Ascending aorta (tissue), 2 donors: ENCODE data around the gene ABCC1. TPM values are rescaled to one million over a fixed set of nuclear protein-coding genes. Genes with fewer than 3 reads are reported as not detected.
"Not testable (repeated sequence)": the region's sequence is repeated elsewhere in the genome, so short reads cannot be mapped to it uniquely, and the experiment has no call there.

Source experiments
- DNase-seq, 2 donors: peaks; one replicate each; pipeline ENCODE4 v3.0.0-alpha.2; 2019; ENCODE audit warnings: low spot score in 2 of 2
- H3K27ac ChIP-seq, 2 donors: fragments of 200-600 bp; sonication (generic); one replicate each; pipeline ENCODE4 v1.5.1; 2016 to 2017; ENCODE audit warnings: mild to moderate bottlenecking in 1 of 2
- H3K27me3 ChIP-seq: fragments of 200-600 bp; sonication (generic); one replicate; pipeline ENCODE4 v1.5.1; 2017
- H3K36me3 ChIP-seq, 2 donors: fragments of 200-600 bp; sonication (generic); one replicate each; pipeline ENCODE4 v1.5.1; 2016
- H3K4me1 ChIP-seq, 2 donors: fragments of 200-600 bp; sonication (generic); one replicate each; pipeline ENCODE4 v1.5.1; 2016 to 2017; ENCODE audit warnings: mild to moderate bottlenecking in 1 of 2
- H3K4me3 ChIP-seq, 2 donors: fragments of 200-600 bp; sonication (generic); one replicate each; pipeline ENCODE4 v1.5.1; 2016 to 2017; ENCODE audit warnings: mild to moderate bottlenecking in 1 of 2
- H3K9me3 ChIP-seq, 2 donors: fragments of 200-600 bp; sonication (generic); one replicate each; pipeline ENCODE4 v1.5.1; 2016
- CTCF ChIP-seq, 3 experiments: fragments of 200-600 bp in 2 of 3; fragments of 450-650 bp in 1 of 3; sonication (generic) in 2 of 3; IDR thresholded peaks; one replicate each; pipeline ENCODE4 v1.5.1; 2016 to 2019; ENCODE audit warnings: antibody characterized with exemption in 3 of 3, mild to moderate bottlenecking in 1 of 3, moderate library complexity in 1 of 3
- intact Hi-C: fragments of 100-400 bp; cut with DNase I; formaldehyde crosslinking; loops from one replicate; pipeline ENCODE4 v1.15.1; 2023
- total RNA-seq: library from RNA; depleted of rRNA; stranded (reverse); fragments of >200 nt; gene quantifications from one replicate; pipeline ENCODE4 v1.1.0, GENCODE V29; 2016

Gene ABCC1
- total RNA-seq, 1 donor from 2014 or later, result 144 TPM

- Histone ChIP-seq H3K27ac (no peak overlapping the region), H3K27me3 (no peaks in the 10 kb centered on the region), H3K36me3 (no peaks in the 10 kb centered on the region), H3K9me3 (no peaks in the 10 kb centered on the region), H3K4me3 (no peak overlapping the region), H3K4me1 (no peaks in the 10 kb centered on the region)
- DNase-seq, result no peak
- intact Hi-C loops, result no loop called here
- no peak for TF ChIP-seq CTCF (IDR thresholded peaks at IDR 0.05)
Observed at GRCh38 chr16:16176328-16176727, 226.9 kb downstream of the ABCC1 start.

GRCh38 chr16:16178455-16179162 is 229.2 kb downstream of the ABCC1 start:
- no peak for DNase-seq

DNA sequence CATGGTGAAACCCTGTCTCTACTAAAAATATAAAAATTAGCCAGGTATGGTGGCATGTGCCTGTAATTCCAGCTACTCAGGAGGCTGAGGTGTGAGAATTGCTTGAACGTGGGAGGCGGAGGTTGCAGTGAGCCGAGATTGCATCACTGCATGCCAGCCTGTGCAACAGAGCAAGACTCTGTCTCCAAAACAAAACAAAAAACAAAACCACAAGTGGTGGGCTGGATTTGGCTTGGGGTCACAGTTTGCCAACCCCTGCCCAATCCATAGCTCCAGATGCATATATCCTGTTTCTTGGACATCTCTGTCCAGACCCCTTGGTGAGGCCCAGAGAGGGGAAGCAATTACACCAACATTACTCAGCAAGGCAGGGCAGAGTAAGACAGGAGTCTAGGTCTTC is 232.3 kb downstream of the ABCC1 start:
- H3K27ac ChIP-seq, intact Hi-C loops, H3K4me1 ChIP-seq, H3K4me3 ChIP-seq, H3K36me3 ChIP-seq, H3K9me3 ChIP-seq, DNase-seq, H3K27me3 ChIP-seq: not testable (repeated sequence)

More at GRCh38 chr16:16178455-16179162, 229.2 kb downstream of the ABCC1 start:
- Histone ChIP-seq H3K4me3 (no peak overlapping the region), H3K36me3 (no peaks in the 10 kb centered on the region), H3K4me1 (no peaks in the 10 kb centered on the region), H3K9me3 (no peaks in the 10 kb centered on the region), H3K27ac (no peak overlapping the region), H3K27me3 (no peaks in the 10 kb centered on the region)
- intact Hi-C loops, result no loop called here
- no peak for TF ChIP-seq CTCF (IDR thresholded peaks at IDR 0.05)

DNA sequence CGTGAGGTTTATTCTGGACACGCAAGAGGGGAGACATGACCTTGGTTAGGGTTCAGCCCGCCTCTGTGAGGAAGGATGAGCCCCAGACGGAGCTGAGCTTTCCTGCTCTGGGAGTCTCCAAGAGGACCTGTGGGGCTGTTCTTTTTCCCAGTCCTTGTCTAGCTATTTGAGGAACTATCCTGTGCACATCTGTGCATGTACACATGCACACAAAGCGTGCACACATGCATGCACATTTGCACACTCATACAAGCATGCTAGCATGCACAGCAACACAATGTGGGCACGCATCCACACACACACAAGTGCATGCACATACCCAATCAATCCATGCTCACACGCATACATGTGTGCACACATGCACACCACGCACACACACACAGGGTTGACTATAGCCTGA is 233.5 kb downstream of the ABCC1 start:
- no peaks in the 10 kb centered on the region for H3K27me3 ChIP-seq
- TF ChIP-seq CTCF (IDR thresholded peaks at IDR 0.05), result no peak
- intact Hi-C loops, result no loop called here
- no peaks in the 10 kb centered on the region for H3K36me3 ChIP-seq
- DNase-seq, result no peak
- H3K4me3 ChIP-seq, result no peak overlapping the region
- no peaks in the 10 kb centered on the region for H3K4me1 ChIP-seq
- no peak overlapping the region for H3K27ac ChIP-seq
- H3K9me3 ChIP-seq, result no peaks in the 10 kb centered on the region

GRCh38 chr16:16183562-16183961 is 234.1 kb downstream of the ABCC1 start:
- H3K27me3 ChIP-seq, result no peaks in the 10 kb centered on the region
- no peak for TF ChIP-seq CTCF (IDR thresholded peaks at IDR 0.05)
- no peak overlapping the region for H3K27ac ChIP-seq
- DNase-seq, result no peak
- no peaks in the 10 kb centered on the region for H3K9me3 ChIP-seq
- intact Hi-C loops, result no loop called here
- H3K4me1 ChIP-seq, result no peaks in the 10 kb centered on the region
- H3K36me3 ChIP-seq, result no peaks in the 10 kb centered on the region
- H3K4me3 ChIP-seq, result no peak overlapping the region

- no peaks in the 10 kb centered on the region for H3K27me3 ChIP-seq
- H3K27ac ChIP-seq, result no peak overlapping the region
- DNase-seq, result no peak
- no peak for TF ChIP-seq CTCF (IDR thresholded peaks at IDR 0.05)
- intact Hi-C loops, result no loop called here
- no peaks in the 10 kb centered on the region for H3K9me3 ChIP-seq
- H3K4me1 ChIP-seq, result no peaks in the 10 kb centered on the region
- no peaks in the 10 kb centered on the region for H3K36me3 ChIP-seq
- H3K4me3 ChIP-seq, result no peak overlapping the region
Observed at GRCh38 chr16:16184594-16184993, 235.2 kb downstream of the ABCC1 start.
